Stimulated activated naive CD8-positive, alpha-beta T cell treated with anti-CD3 and anti-CD28 coated beads, Interleukin-15, amount 100 ng/mL, for 72 hours (primary cell): ENCODE measurements around the gene IGF1R.
A peak's percentile ranks its signal among the peaks of the same experiment; 100 is the strongest.

ENCODE experiments used
- ATAC-seq: fragments of 150-1000 bp; cut with Tn5 transposase; 2 replicates; pipeline ENCODE4 v1.10.0; 2021; ENCODE audit warnings: mild to moderate bottlenecking, moderate library complexity
- DNase-seq, 2 donors: peaks; one replicate each; pipeline ENCODE4 v3.0.0; 2021 to 2022
- H3K27ac Mint-ChIP-seq, 2 donors: one replicate each; pipeline ENCODE4 v1.8.0; 2022; ENCODE audit warnings: mild to moderate bottlenecking in 2 of 2, mixed read lengths in 2 of 2, moderate library complexity in 2 of 2
- H3K27me3 Mint-ChIP-seq: one replicate; pipeline ENCODE4 v1.8.0; 2022; ENCODE audit warnings: mixed read lengths
- H3K4me1 Mint-ChIP-seq: one replicate; pipeline ENCODE4 v1.8.0; 2022; ENCODE audit warnings: mild to moderate bottlenecking, mixed read lengths
- H3K4me3 Mint-ChIP-seq, 2 donors: one replicate each; pipeline ENCODE4 v1.8.0; 2022; ENCODE audit warnings: mild to moderate bottlenecking in 2 of 2, mixed read lengths in 2 of 2, moderate library complexity in 1 of 2
- H3K9me3 Mint-ChIP-seq, 2 donors: one replicate each; pipeline ENCODE4 v1.8.0; 2022; ENCODE audit warnings: mixed read lengths in 2 of 2

IGF1R gene

GRCh38 chr15:98830034-98830634 is 181.8 kb downstream of the IGF1R start:
- H3K4me3 Mint-ChIP-seq, result no peak overlapping the region
- H3K27me3 Mint-ChIP-seq, result no peaks in the 10 kb centered on the region
- no peak for ATAC-seq
- DNase-seq, result no peak
- H3K4me1 Mint-ChIP-seq, result no peaks in the 10 kb centered on the region
- H3K9me3 Mint-ChIP-seq, result peaks cover 33 to 67% of the 10 kb centered on the region in 2 donors
- H3K27ac Mint-ChIP-seq, result no peak overlapping the region

GRCh38 chr15:98834976-98835375 is 186.6 kb downstream of the IGF1R start:
- Mint-ChIP-seq H3K27me3 (no peaks in the 10 kb centered on the region), H3K9me3 (peaks cover 26 to 45% of the 10 kb centered on the region in 2 donors), H3K27ac (no peak overlapping the region), H3K4me3 (no peak overlapping the region), H3K4me1 (no peaks in the 10 kb centered on the region)
- DNase-seq (no peak), ATAC-seq (no peak)

GRCh38 chr15:98835876-98836275 is 187.5 kb downstream of the IGF1R start:
- peaks cover 18 to 36% of the 10 kb centered on the region in 2 donors for H3K9me3 Mint-ChIP-seq
- no peak overlapping the region for H3K4me3 Mint-ChIP-seq
- ATAC-seq (no peak), DNase-seq (no peak)
- H3K4me1 Mint-ChIP-seq, result peaks cover under 1% of the 10 kb centered on the region
- H3K27me3 Mint-ChIP-seq, result no peaks in the 10 kb centered on the region
- no peak overlapping the region for H3K27ac Mint-ChIP-seq

GRCh38 chr15:98838387-98839259 is 190.3 kb downstream of the IGF1R start:
- no peaks in the 10 kb centered on the region for H3K27me3 Mint-ChIP-seq
- H3K9me3 Mint-ChIP-seq, result peaks cover 0 to 14% of the 10 kb centered on the region in 2 donors
- DNase-seq, result no peak
- no peak overlapping the region for H3K27ac Mint-ChIP-seq
- H3K4me1 Mint-ChIP-seq, result peaks cover 9% of the 10 kb centered on the region
- ATAC-seq, result no peak
- H3K4me3 Mint-ChIP-seq, result no peak overlapping the region

GRCh38 chr15:98840053-98840452 is 191.7 kb downstream of the IGF1R start:
- no peak for DNase-seq
- peak overlapping the region in 1 of 2 donors; percentile 45 for H3K27ac Mint-ChIP-seq
- H3K4me1 Mint-ChIP-seq, result peaks cover 23% of the 10 kb centered on the region
- H3K9me3 Mint-ChIP-seq, result peaks cover 0 to 4% of the 10 kb centered on the region in 2 donors
- no peaks in the 10 kb centered on the region for H3K27me3 Mint-ChIP-seq
- no peak for ATAC-seq
- no peak overlapping the region for H3K4me3 Mint-ChIP-seq

- DNase-seq (no peak), ATAC-seq (no peak)
- Mint-ChIP-seq H3K9me3 (no peaks in the 10 kb centered on the region), H3K4me1 (peaks cover 30% of the 10 kb centered on the region), H3K27ac (peak overlapping the region; percentile 13 to 36), H3K27me3 (no peaks in the 10 kb centered on the region), H3K4me3 (no peak overlapping the region)
Measured at GRCh38 chr15:98841419-98841970, 193.2 kb downstream of the IGF1R start.

- Mint-ChIP-seq H3K27ac (no peak overlapping the region), H3K27me3 (no peaks in the 10 kb centered on the region), H3K4me1 (peaks cover 30% of the 10 kb centered on the region), H3K9me3 (no peaks in the 10 kb centered on the region), H3K4me3 (no peak overlapping the region)
- DNase-seq, result no peak
- ATAC-seq, result no peak
Measured at GRCh38 chr15:98842192-98842972, 194.0 kb downstream of the IGF1R start.

- Mint-ChIP-seq H3K27ac (no peak overlapping the region), H3K4me1 (peaks cover 30% of the 10 kb centered on the region), H3K27me3 (no peaks in the 10 kb centered on the region), H3K9me3 (no peaks in the 10 kb centered on the region), H3K4me3 (no peak overlapping the region)
- DNase-seq (no peak), ATAC-seq (no peak)
Measured at GRCh38 chr15:98842973-98843285, 194.6 kb downstream of the IGF1R start.

- ATAC-seq (no peak), DNase-seq (no peak)
- Mint-ChIP-seq H3K27ac (no peak overlapping the region), H3K4me3 (no peak overlapping the region), H3K27me3 (no peaks in the 10 kb centered on the region), H3K4me1 (peaks cover 30% of the 10 kb centered on the region), H3K9me3 (no peaks in the 10 kb centered on the region)
Measured at GRCh38 chr15:98843844-98844243, 195.5 kb downstream of the IGF1R start.

GRCh38 chr15:98844261-98844660 is 195.9 kb downstream of the IGF1R start:
- no peak overlapping the region for H3K4me3 Mint-ChIP-seq
- H3K27ac Mint-ChIP-seq, result no peak overlapping the region
- H3K27me3 Mint-ChIP-seq, result no peaks in the 10 kb centered on the region
- DNase-seq, result no peak
- H3K9me3 Mint-ChIP-seq, result no peaks in the 10 kb centered on the region
- peaks cover 30% of the 10 kb centered on the region for H3K4me1 Mint-ChIP-seq
- no peak for ATAC-seq

- Mint-ChIP-seq H3K27ac (peak overlapping the region in 1 of 2 donors; percentile 87), H3K9me3 (no peaks in the 10 kb centered on the region), H3K27me3 (no peaks in the 10 kb centered on the region), H3K4me1 (peaks cover 38% of the 10 kb centered on the region), H3K4me3 (no peak overlapping the region)
- ATAC-seq (no peak), DNase-seq (no peak)
Measured at GRCh38 chr15:98845138-98845884, 197.0 kb downstream of the IGF1R start.

GRCh38 chr15:98850961-98851572 is 202.7 kb downstream of the IGF1R start:
- H3K27me3 Mint-ChIP-seq, result no peaks in the 10 kb centered on the region
- no peaks in the 10 kb centered on the region for H3K9me3 Mint-ChIP-seq
- peaks cover 55% of the 10 kb centered on the region for H3K4me1 Mint-ChIP-seq
- H3K27ac Mint-ChIP-seq, result peak overlapping the region in 1 of 2 donors; percentile 44
- DNase-seq (peak; percentile 65 to 80), ATAC-seq (peak; percentile 78)
- peak overlapping the region; percentile 94 to 96 for H3K4me3 Mint-ChIP-seq

- peak; percentile 48 for ATAC-seq
- Mint-ChIP-seq H3K4me3 (peak overlapping the region; percentile 94 to 96), H3K27ac (peak overlapping the region; percentile 94 to 97), H3K27me3 (no peaks in the 10 kb centered on the region), H3K4me1 (peaks cover 56% of the 10 kb centered on the region), H3K9me3 (no peaks in the 10 kb centered on the region)
- DNase-seq, result peak; percentile 72 to 82
Measured at GRCh38 chr15:98853161-98853560, 204.8 kb downstream of the IGF1R start.

- Mint-ChIP-seq H3K27me3 (no peaks in the 10 kb centered on the region), H3K4me1 (peaks cover 63% of the 10 kb centered on the region), H3K4me3 (peak overlapping the region; percentile 94 to 96), H3K9me3 (no peaks in the 10 kb centered on the region), H3K27ac (peak overlapping the region; percentile 94 to 97)
- ATAC-seq (no peak), DNase-seq (no peak)
Measured at GRCh38 chr15:98853617-98854420, 205.5 kb downstream of the IGF1R start.
